ENCODE data around the gene CSTPP1.
"Not testable (repeated sequence)": the region's sequence is repeated elsewhere in the genome, so short reads cannot be mapped to it uniquely, and the experiment has no call there.

CSTPP1 gene

GRCh38 chr11:47186076-47186699 is 249.6 kb downstream of the CSTPP1 start, which contains the start of gene PACSIN3:
Gene PACSIN3 (minus strand): TSS chr11:47186434. CDS start chr11:47182727, 3,707 bp downstream.
- peak; percentile 83 for DNase-seq

GRCh38 chr11:47186700-47187695 is 250.4 kb downstream of the CSTPP1 start:
- peak; percentile 70 for DNase-seq

GRCh38 chr11:47187723-47188122 is 251.2 kb downstream of the CSTPP1 start:
- DNase-seq: no peak

GRCh38 chr11:47188259-47188658 is 251.7 kb downstream of the CSTPP1 start:
- peak; percentile 75 for DNase-seq

GRCh38 chr11:47189100-47189834 is 252.7 kb downstream of the CSTPP1 start:
- peak; percentile 76 for DNase-seq

GRCh38 chr11:47191137-47191536 is 254.6 kb downstream of the CSTPP1 start:
- not testable (repeated sequence) for DNase-seq

GRCh38 chr11:47192111-47192510 is 255.6 kb downstream of the CSTPP1 start:
- peak; percentile 82 for DNase-seq

- DNase-seq: not testable (repeated sequence)
These were observed 261.6 kb downstream of the CSTPP1 start for GRCh38 chr11:47198161-47198560.

- DNase-seq: no peak
These were observed 264.5 kb downstream of the CSTPP1 start for GRCh38 chr11:47201015-47201414.

- no peak for DNase-seq
These were observed 266.0 kb downstream of the CSTPP1 start for GRCh38 chr11:47202576-47202975.

GRCh38 chr11:47204637-47204989 is 268.1 kb downstream of the CSTPP1 start:
- peak; percentile 72 for DNase-seq

- not testable (repeated sequence) for DNase-seq
These were observed 270.0 kb downstream of the CSTPP1 start for GRCh38 chr11:47206577-47206976.

GRCh38 chr11:47207459-47207858 is 270.9 kb downstream of the CSTPP1 start:
- no peak for DNase-seq

- not testable (repeated sequence) for DNase-seq
These were observed 271.5 kb downstream of the CSTPP1 start for GRCh38 chr11:47208008-47208552.

GRCh38 chr11:47208628-47209027 is 272.1 kb downstream of the CSTPP1 start:
- DNase-seq: no peak
